ENCODE results near the gene RRAD.
"Not testable (repeated sequence)": the region's sequence is repeated elsewhere in the genome, so short reads cannot be mapped to it uniquely, and the experiment has no call there.

Gene RRAD

DNA sequence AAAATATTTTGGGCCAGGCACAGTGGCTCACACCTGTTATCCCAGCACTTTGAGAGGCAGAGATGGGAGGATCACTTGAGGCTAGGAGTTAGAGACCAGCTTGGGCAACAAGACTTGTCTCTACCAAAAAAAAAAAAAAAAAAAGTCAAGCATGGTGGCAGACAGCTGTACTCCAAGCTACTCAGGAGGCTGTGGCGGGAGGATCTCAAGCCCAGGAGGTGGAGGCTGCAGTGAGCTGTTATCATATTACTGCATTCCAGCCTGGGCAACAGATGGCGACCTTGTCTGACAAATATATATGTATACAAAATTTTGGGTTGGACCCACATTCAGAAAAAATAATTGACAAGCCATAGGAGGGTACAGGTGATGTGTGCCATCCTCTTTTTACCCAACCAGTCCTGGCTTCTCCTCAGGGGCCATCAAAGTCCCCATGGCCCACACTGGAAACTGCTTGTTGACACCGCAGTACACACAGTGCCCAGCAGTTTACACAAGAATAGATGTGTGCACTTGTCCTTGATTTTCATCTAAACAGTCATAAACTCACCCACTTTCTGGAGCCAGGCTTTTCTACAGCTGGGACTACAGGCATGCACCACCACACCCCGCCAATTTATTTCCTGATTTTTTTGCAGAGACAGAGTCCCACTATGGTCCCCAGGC is 11.7 kb upstream of the RRAD start:
- no peak for DNase-seq (ENCODE audit: low read depth)
- peak; percentile 10 for TF ChIP-seq CTCF (IDR thresholded peaks at IDR 0.05; ENCODE audit: low read depth, low read length, missing control alignments)
- H3K4me3 ChIP-seq (ENCODE audit: low read depth, low read length) = no peak overlapping the region

DNA sequence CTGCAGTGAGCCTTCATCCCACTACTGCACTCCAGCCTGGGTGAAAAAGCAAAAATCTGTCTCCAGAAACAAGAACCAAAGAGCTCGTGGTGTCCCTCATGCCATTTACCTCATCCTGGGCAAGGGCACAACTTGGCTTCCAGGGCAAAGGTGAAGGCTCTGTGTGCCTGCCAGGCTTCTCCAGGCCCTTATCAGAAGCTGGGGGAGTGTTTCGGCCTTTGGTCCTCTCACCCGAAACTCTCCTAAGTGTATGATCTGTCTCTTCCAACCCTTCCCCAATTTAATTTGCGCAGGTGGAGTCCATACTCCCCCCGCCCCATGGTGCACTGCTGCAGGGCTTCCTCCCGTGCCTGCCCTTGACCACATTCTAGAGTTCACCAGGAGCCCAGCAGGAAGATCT is 11.1 kb upstream of the RRAD start:
- TF ChIP-seq CTCF (IDR thresholded peaks at IDR 0.05; ENCODE audit: low read depth, low read length, missing control alignments) = no peak
- no peak for DNase-seq (ENCODE audit: low read depth)
- H3K4me3 ChIP-seq (ENCODE audit: low read depth, low read length) = no peak overlapping the region

DNA sequence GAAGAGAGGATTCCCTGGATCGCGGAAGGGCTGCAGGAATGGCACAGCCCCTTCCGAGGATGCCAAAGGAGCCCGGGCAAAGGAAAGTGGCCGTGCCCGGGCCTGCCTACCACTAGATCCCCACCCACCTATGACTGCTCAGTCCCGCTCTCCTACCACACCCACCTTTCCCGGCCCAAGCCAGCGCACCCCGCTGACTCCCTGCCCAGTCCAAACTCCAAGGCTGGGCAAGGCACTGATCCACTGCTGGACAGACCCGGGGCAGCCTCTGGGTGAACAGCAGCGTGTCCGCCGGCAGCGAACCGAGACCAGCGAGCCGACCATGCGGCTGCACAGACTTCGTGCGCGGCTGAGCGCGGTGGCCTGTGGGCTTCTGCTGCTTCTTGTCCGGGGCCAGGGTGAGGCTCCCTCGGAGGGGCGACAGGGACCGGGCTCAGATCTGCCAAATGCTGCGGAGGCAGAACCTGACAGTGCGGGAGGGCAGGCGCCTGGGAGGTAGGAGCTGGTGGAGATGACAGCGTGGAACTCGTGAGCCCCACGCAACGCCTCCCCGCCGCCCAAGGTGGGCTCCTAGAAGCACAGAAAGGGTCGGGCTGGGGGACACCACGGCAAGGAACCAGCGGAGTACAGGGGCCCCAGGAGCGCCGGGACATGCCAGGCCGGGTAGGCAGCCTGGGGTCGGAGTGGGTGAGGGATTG is 10.1 kb upstream of the RRAD start, which contains the start of gene CES2:
TSS of gene CES2 (plus strand) at position 203 of the 698 bp plus-strand sequence. CDS start at position 323, 120 bp downstream.
- DNase-seq (ENCODE audit: low read depth) = no peak
- no peak for TF ChIP-seq CTCF (IDR thresholded peaks at IDR 0.05; ENCODE audit: low read depth, low read length, missing control alignments)
- peak within 1 kb of the TSS; percentile 97 for H3K4me3 ChIP-seq (ENCODE audit: low read depth, low read length)

DNA sequence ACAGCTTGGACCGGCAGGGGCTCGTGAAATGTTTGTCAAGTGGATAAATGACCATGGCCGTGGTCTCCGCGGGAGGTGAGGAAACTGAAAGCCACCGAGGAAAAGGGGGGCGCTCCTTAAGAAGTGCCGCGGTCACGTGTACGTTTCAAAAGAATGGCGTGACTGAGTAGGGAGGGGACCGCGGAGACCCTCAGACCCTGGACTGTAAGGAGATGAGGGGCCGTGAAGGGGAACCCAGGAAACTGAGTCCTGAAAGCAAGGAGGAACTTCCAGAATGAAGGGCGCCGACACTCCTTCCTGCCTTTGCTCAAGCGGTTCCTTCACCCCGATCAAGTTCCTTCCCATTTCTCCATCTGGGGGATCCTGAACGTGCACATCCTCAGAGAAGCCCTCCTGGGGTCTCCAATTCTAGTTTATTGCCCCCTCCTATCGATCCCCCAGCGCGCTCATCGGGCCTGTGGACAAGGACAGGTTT is 9.5 kb upstream of the RRAD start:
- DNase-seq (ENCODE audit: low read depth) = not testable (repeated sequence)
- peak overlapping the region; percentile 97 for H3K4me3 ChIP-seq (ENCODE audit: low read depth, low read length)

GRCh38 chr16:66934138-66934838 is 9.0 kb upstream of the RRAD start, which contains the start of gene CIAO2B:
Gene CIAO2B (minus strand): TSS chr16:66934402. CDS start chr16:66934364, 38 bp downstream.
- DNase-seq (ENCODE audit: low read depth) = peak; percentile 57
- peak within 1 kb of the TSS; percentile 97 for H3K4me3 ChIP-seq (ENCODE audit: low read depth, low read length)
- TF ChIP-seq CTCF (IDR thresholded peaks at IDR 0.05; ENCODE audit: low read depth, low read length, missing control alignments) = no peak

DNA sequence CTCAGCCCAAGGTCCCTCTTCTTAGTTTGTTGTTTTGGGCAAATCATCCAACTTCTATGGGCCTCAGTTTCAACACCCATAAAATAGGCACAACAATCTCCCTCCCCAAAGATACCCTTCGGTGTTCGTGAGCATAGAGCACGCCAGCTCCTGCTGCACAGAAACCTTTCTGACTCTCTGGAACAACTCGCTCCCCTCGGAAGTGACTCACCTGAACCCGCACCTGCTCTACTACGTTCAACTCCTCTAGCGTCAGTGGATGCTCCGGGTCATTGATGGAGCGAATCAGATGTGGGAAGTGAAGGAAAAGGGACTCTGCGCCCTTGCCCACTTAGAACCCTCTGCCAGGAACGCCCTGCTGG is 8.4 kb upstream of the RRAD start:
- TF ChIP-seq CTCF (IDR thresholded peaks at IDR 0.05; ENCODE audit: low read depth, low read length, missing control alignments) = no peak
- no peak for DNase-seq (ENCODE audit: low read depth)
- peak overlapping the region; percentile 97 for H3K4me3 ChIP-seq (ENCODE audit: low read depth, low read length)

DNA sequence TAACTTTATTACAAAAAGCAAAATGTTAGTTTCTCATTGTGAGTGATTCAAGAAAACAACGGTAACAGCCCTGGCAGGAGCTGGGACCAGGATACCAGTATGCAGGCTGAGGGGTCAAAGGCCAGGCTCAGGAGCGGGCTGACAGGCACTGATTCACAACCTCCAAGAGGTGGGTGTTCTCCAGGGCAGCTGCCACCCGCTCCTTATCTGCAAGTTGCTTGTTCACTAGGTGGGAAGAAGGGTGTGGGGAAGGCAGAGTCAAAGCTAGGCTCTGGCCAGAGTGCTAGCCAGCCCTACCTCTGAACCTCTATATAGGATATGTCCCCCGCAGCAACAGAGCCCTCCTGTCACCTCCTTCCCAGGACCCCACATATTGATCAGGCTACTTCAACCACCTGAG is 6.7 kb upstream of the RRAD start:
- no peak for TF ChIP-seq CTCF (IDR thresholded peaks at IDR 0.05; ENCODE audit: low read depth, low read length, missing control alignments)
- H3K4me3 ChIP-seq (ENCODE audit: low read depth, low read length) = no peak overlapping the region
- DNase-seq (ENCODE audit: low read depth) = no peak

Data from GM12864 (cell line).